Measurements from ENCODE around the gene MYO5C.

Gene MYO5C

GRCh38 chr15:52256366-52256765 lies 39.2 kb downstream of the MYO5C start:
- Histone ChIP-seq H3K36me3 (ENCODE audit: control insufficient read depth in 1 of 2, insufficient read depth in 2 of 2, low read depth in 1 of 2, low read length in 2 of 2) (no peaks in the 10 kb centered on the region), H3K27me3 (ENCODE audit: control insufficient read depth in 1 of 2, insufficient read depth in 1 of 2, low read length in 2 of 2) (no peaks in the 10 kb centered on the region), H4K91ac (ENCODE audit: low read length) (no peak overlapping the region), H3K23ac (ENCODE audit: low read length in 2 of 2) (no peak overlapping the region), H2BK120ac (ENCODE audit: low read depth, low read length) (no peak overlapping the region), H4K8ac (ENCODE audit: low read length) (no peak overlapping the region), H2AFZ (ENCODE audit: low read depth, low read length) (no peak overlapping the region), H2BK5ac (ENCODE audit: low read depth, low read length, poor library complexity, severe bottlenecking) (no peak overlapping the region), H3K18ac (ENCODE audit: low read depth in 1 of 2, low read length in 2 of 2) (no peak overlapping the region), H3K14ac (ENCODE audit: low read length in 2 of 2) (no peak overlapping the region), H3K27ac (ENCODE audit: low read length, poor library complexity, severe bottlenecking) (no peak overlapping the region), H3K4me1 (ENCODE audit: control insufficient read depth, insufficient read depth, low read depth, low read length) (peaks cover 29% of the 10 kb centered on the region), H3K9ac (ENCODE audit: low read length) (peak overlapping the region; percentile 55), H3K9me3 (ENCODE audit: control insufficient read depth, low read length) (no peaks in the 10 kb centered on the region), H3K4ac (ENCODE audit: low read depth in 1 of 2, low read length in 2 of 2) (no peak overlapping the region), H3K4me2 (ENCODE audit: low read length, poor library complexity, severe bottlenecking) (no peak overlapping the region), H2BK15ac (ENCODE audit: low read depth, poor library complexity, severe bottlenecking) (peak overlapping the region; percentile 40), H2AK5ac (ENCODE audit: low read length, severe bottlenecking) (no peak overlapping the region), H2BK12ac (ENCODE audit: low read length in 2 of 2) (no peak overlapping the region), H3K79me1 (replicated peaks; ENCODE audit: low read length, poor library complexity, severe bottlenecking) (no peaks in the 10 kb centered on the region), H3K4me3 (ENCODE audit: insufficient read depth in 1 of 2, low read depth in 1 of 2, low read length in 2 of 2) (peak overlapping the region in 1 of 2 experiments; percentile 30)
- DNase-seq: peak; percentile 83
- WGBS: 0% methylated on average over 8 of the region's 10 CpGs

DNA sequence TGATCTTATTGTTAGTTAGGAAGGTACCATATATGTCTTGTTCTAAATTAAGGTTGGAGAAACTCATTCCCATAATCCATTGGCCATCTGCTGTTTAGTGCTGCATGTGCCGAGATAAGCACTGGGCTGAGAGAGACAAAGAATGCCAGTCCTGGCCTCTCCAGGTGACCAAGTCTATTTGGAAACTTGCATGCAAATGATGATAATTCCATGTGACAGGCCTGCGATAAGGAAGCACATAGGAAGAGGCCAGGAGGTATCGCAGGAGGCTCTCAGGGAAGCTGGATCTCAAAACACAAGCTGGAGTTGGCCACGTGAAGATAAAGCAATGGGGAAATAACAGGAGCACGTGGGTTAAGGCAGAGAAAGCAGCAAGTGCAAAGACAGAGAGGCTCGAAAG lies 39.7 kb downstream of the MYO5C start:
- H2AFZ ChIP-seq (ENCODE audit: low read depth, low read length): no peak overlapping the region
- no peak overlapping the region for H3K14ac ChIP-seq (ENCODE audit: low read length in 2 of 2)
- peaks cover 25% of the 10 kb centered on the region for H3K4me1 ChIP-seq (ENCODE audit: control insufficient read depth, insufficient read depth, low read depth, low read length)
- H3K4ac ChIP-seq (ENCODE audit: low read depth in 1 of 2, low read length in 2 of 2): no peak overlapping the region
- H2BK15ac ChIP-seq (ENCODE audit: low read depth, poor library complexity, severe bottlenecking): peak overlapping the region; percentile 40
- H2BK5ac ChIP-seq (ENCODE audit: low read depth, low read length, poor library complexity, severe bottlenecking): no peak overlapping the region
- DNase-seq: no peak
- no peaks in the 10 kb centered on the region for H3K9me3 ChIP-seq (ENCODE audit: control insufficient read depth, low read length)
- no peak overlapping the region for H4K8ac ChIP-seq (ENCODE audit: low read length)
- H2BK12ac ChIP-seq (ENCODE audit: low read length in 2 of 2): peak overlapping the region in 1 of 2 experiments; percentile 42
- no peak overlapping the region for H3K27ac ChIP-seq (ENCODE audit: low read length, poor library complexity, severe bottlenecking)
- no peak overlapping the region for H3K4me2 ChIP-seq (ENCODE audit: low read length, poor library complexity, severe bottlenecking)
- H3K23ac ChIP-seq (ENCODE audit: low read length in 2 of 2): no peak overlapping the region
- H3K27me3 ChIP-seq (ENCODE audit: control insufficient read depth in 1 of 2, insufficient read depth in 1 of 2, low read length in 2 of 2): no peaks in the 10 kb centered on the region
- no peak overlapping the region for H4K91ac ChIP-seq (ENCODE audit: low read length)
- no peak overlapping the region for H3K4me3 ChIP-seq (ENCODE audit: insufficient read depth in 1 of 2, low read depth in 1 of 2, low read length in 2 of 2)
- WGBS: 66% methylated on average over 6 of the region's 6 CpGs
- H3K36me3 ChIP-seq (ENCODE audit: control insufficient read depth in 1 of 2, insufficient read depth in 2 of 2, low read depth in 1 of 2, low read length in 2 of 2): no peaks in the 10 kb centered on the region
- H2AK5ac ChIP-seq (ENCODE audit: low read length, severe bottlenecking): peak overlapping the region; percentile 57
- no peak overlapping the region for H2BK120ac ChIP-seq (ENCODE audit: low read depth, low read length)
- H3K79me1 ChIP-seq (replicated peaks; ENCODE audit: low read length, poor library complexity, severe bottlenecking): no peaks in the 10 kb centered on the region
- H3K9ac ChIP-seq (ENCODE audit: low read length): peak overlapping the region; percentile 65
- no peak overlapping the region for H3K18ac ChIP-seq (ENCODE audit: low read depth in 1 of 2, low read length in 2 of 2)

DNA sequence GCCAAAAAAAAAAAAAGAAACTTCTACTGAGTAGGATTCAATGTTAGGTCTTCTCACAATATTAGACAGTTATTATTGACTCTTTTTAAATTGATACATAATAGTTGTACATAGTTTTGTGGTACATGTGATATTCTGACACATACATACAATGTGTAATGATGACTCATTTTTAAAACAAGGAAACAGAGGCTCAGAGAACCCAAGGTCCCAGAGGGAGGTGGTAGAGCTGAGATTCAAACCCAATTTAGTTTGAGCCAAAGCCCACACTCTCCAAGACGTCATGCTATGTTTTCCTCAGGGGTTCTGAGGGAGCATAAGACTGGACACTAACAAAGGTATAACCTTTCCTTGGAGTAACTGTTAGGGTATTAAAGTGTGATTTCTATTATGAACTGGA lies 40.6 kb downstream of the MYO5C start:
- H4K91ac ChIP-seq (ENCODE audit: low read length): no peak overlapping the region
- H3K36me3 ChIP-seq (ENCODE audit: control insufficient read depth in 1 of 2, insufficient read depth in 2 of 2, low read depth in 1 of 2, low read length in 2 of 2): no peaks in the 10 kb centered on the region
- H2BK120ac ChIP-seq (ENCODE audit: low read depth, low read length): no peak overlapping the region
- H3K4me3 ChIP-seq (ENCODE audit: insufficient read depth in 1 of 2, low read depth in 1 of 2, low read length in 2 of 2): no peak overlapping the region
- H4K8ac ChIP-seq (ENCODE audit: low read length): no peak overlapping the region
- no peak overlapping the region for H2BK15ac ChIP-seq (ENCODE audit: low read depth, poor library complexity, severe bottlenecking)
- no peak overlapping the region for H3K18ac ChIP-seq (ENCODE audit: low read depth in 1 of 2, low read length in 2 of 2)
- no peaks in the 10 kb centered on the region for H3K9me3 ChIP-seq (ENCODE audit: control insufficient read depth, low read length)
- no peak overlapping the region for H3K23ac ChIP-seq (ENCODE audit: low read length in 2 of 2)
- H3K27me3 ChIP-seq (ENCODE audit: control insufficient read depth in 1 of 2, insufficient read depth in 1 of 2, low read length in 2 of 2): no peaks in the 10 kb centered on the region
- DNase-seq: peak; percentile 37
- H2AK5ac ChIP-seq (ENCODE audit: low read length, severe bottlenecking): no peak overlapping the region
- H2AFZ ChIP-seq (ENCODE audit: low read depth, low read length): no peak overlapping the region
- no peak overlapping the region for H3K4me2 ChIP-seq (ENCODE audit: low read length, poor library complexity, severe bottlenecking)
- no peak overlapping the region for H2BK12ac ChIP-seq (ENCODE audit: low read length in 2 of 2)
- peaks cover 25% of the 10 kb centered on the region for H3K4me1 ChIP-seq (ENCODE audit: control insufficient read depth, insufficient read depth, low read depth, low read length)
- WGBS: no CpG with 5 or more reads among the region's 1 CpG
- H3K79me1 ChIP-seq (replicated peaks; ENCODE audit: low read length, poor library complexity, severe bottlenecking): no peaks in the 10 kb centered on the region
- H2BK5ac ChIP-seq (ENCODE audit: low read depth, low read length, poor library complexity, severe bottlenecking): no peak overlapping the region
- H3K9ac ChIP-seq (ENCODE audit: low read length): peak overlapping the region; percentile 65
- no peak overlapping the region for H3K4ac ChIP-seq (ENCODE audit: low read depth in 1 of 2, low read length in 2 of 2)
- H3K27ac ChIP-seq (ENCODE audit: low read length, poor library complexity, severe bottlenecking): no peak overlapping the region
- no peak overlapping the region for H3K14ac ChIP-seq (ENCODE audit: low read length in 2 of 2)

DNA sequence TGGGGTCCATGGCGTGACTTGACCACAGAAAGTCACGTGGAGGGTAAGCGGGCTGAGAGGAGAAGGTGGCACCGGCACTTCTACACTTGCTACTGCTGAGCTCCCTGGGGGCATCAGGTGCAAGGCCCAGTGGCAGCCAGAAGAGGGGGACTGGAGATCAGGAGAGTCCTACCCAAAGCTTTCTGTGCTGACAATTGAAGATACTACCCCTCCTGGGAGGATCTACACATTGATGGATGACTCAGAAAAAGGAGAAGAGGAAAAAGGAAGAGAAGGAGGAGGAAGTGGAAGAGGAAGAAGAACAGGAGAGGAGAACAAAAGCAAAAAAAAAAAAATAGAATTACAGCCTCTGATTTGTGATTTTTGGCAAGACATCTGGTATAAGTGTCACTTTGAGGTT lies 41.2 kb downstream of the MYO5C start:
- no peaks in the 10 kb centered on the region for H3K36me3 ChIP-seq (ENCODE audit: control insufficient read depth in 1 of 2, insufficient read depth in 2 of 2, low read depth in 1 of 2, low read length in 2 of 2)
- no peak overlapping the region for H3K4me2 ChIP-seq (ENCODE audit: low read length, poor library complexity, severe bottlenecking)
- H2AFZ ChIP-seq (ENCODE audit: low read depth, low read length): no peak overlapping the region
- no peaks in the 10 kb centered on the region for H3K9me3 ChIP-seq (ENCODE audit: control insufficient read depth, low read length)
- H4K8ac ChIP-seq (ENCODE audit: low read length): no peak overlapping the region
- H2BK120ac ChIP-seq (ENCODE audit: low read depth, low read length): peak overlapping the region; percentile 73
- H4K91ac ChIP-seq (ENCODE audit: low read length): peak overlapping the region; percentile 2
- H2AK5ac ChIP-seq (ENCODE audit: low read length, severe bottlenecking): peak overlapping the region; percentile 1
- no peak overlapping the region for H3K23ac ChIP-seq (ENCODE audit: low read length in 2 of 2)
- H2BK5ac ChIP-seq (ENCODE audit: low read depth, low read length, poor library complexity, severe bottlenecking): no peak overlapping the region
- no peak overlapping the region for H3K27ac ChIP-seq (ENCODE audit: low read length, poor library complexity, severe bottlenecking)
- peak overlapping the region in 1 of 2 experiments; percentile 44 for H2BK12ac ChIP-seq (ENCODE audit: low read length in 2 of 2)
- no peak overlapping the region for H3K14ac ChIP-seq (ENCODE audit: low read length in 2 of 2)
- H3K4ac ChIP-seq (ENCODE audit: low read depth in 1 of 2, low read length in 2 of 2): no peak overlapping the region
- peaks cover 21% of the 10 kb centered on the region for H3K4me1 ChIP-seq (ENCODE audit: control insufficient read depth, insufficient read depth, low read depth, low read length)
- H3K9ac ChIP-seq (ENCODE audit: low read length): peak overlapping the region; percentile 65
- no peaks in the 10 kb centered on the region for H3K79me1 ChIP-seq (replicated peaks; ENCODE audit: low read length, poor library complexity, severe bottlenecking)
- no peak overlapping the region for H3K4me3 ChIP-seq (ENCODE audit: insufficient read depth in 1 of 2, low read depth in 1 of 2, low read length in 2 of 2)
- peak overlapping the region; percentile 39 for H2BK15ac ChIP-seq (ENCODE audit: low read depth, poor library complexity, severe bottlenecking)
- WGBS: 93% methylated on average over 4 of the region's 4 CpGs
- H3K27me3 ChIP-seq (ENCODE audit: control insufficient read depth in 1 of 2, insufficient read depth in 1 of 2, low read length in 2 of 2): no peaks in the 10 kb centered on the region
- H3K18ac ChIP-seq (ENCODE audit: low read depth in 1 of 2, low read length in 2 of 2): peak overlapping the region in 1 of 2 experiments; percentile 50
- no peak for DNase-seq

Measured in mesenchymal stem cell (in vitro differentiated cells and primary cell).